ENCODE measurements around the gene HIRIP3.
A peak's percentile ranks its signal among the peaks of the same experiment; 100 is the strongest.

The HIRIP3 gene

DNA sequence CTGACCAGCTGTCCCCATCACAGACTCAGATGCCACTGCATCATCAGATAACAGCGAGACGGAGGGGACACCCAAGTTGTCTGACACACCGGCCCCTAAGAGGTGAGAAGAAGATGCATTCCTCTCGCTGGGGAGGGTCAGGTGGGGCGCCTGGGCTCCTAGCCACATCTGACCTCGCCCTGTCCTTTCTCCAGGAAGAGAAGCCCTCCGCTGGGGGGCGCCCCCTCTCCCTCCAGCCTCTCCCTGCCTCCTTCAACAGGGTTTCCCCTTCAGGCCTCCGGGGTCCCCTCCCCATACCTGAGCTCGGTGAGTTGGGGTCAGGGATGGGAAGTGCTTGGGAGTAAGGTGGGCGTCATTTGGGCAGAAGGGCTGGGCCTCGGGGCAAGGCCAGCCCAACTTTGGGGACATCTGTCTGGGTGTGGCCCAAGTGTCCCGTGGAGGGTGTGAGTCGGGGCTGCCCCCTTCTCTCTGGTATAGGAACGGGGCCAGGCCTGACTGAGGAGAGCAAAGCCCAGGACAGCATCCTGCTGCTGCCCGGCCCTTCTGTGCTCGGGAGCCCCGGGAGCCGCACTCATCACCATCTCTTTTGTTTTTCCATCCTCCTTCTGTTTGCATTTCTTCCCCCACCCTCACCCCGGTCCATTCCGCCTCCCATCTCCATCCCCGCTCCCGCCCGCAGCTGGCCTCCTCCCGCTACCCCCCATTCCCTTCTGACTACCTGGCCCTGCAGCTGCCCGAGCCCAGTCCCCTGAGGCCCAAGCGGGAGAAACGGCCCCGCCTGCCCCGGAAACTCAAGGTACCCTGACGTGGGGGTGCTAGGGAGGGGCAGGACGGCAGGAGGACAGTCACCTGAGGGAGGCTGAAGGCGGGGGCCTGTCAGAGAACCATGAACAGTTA, 5.6 kb upstream of the HIRIP3 start:
- Histone ChIP-seq H4K20me1 (ENCODE audit: insufficient read depth, low read length) (no peaks in the 10 kb centered on the region), H3K27ac (ENCODE audit: low read length) (no peak overlapping the region), H3K9ac (ENCODE audit: low read length) (no peak overlapping the region), H3K4me3 (ENCODE audit: low read length) (no peak overlapping the region), H3K4me1 (ENCODE audit: low read length) (peaks cover 5% of the 10 kb centered on the region; the same call in 1 of the 2 replicates), H3K79me2 (ENCODE audit: low read length) (peaks cover 11% of the 10 kb centered on the region), H3K27me3 (replicated peaks; ENCODE audit: insufficient read depth, low read length) (no peaks in the 10 kb centered on the region), H2AFZ (ENCODE audit: low read length) (no peak overlapping the region), H3K36me3 (replicated peaks; ENCODE audit: insufficient read depth, low read length) (0 out of 2 replicates have a peak, but pooled peaks cover 2% of the 10 kb centered on the region), H3K9me3 (replicated peaks; ENCODE audit: insufficient read depth, low read length) (no peaks in the 10 kb centered on the region), H3K4me2 (ENCODE audit: low read depth, low read length) (no peak overlapping the region), H3F3A (ENCODE audit: insufficient read depth, low read length) (no peaks in the 10 kb centered on the region), H3K9me2 (replicated peaks; ENCODE audit: insufficient read depth, low read length) (no peaks in the 10 kb centered on the region)
- no peak for DNase-seq
- TF ChIP-seq EZH2 (optimal IDR thresholded peaks at IDR 0.05; ENCODE audit: low read depth, low read length) (no peak), EZH2phosphoT487 (IDR thresholded peaks at IDR 0.05; ENCODE audit: low read length) (no peak)
- TF ChIP-seq, protein P1, sequence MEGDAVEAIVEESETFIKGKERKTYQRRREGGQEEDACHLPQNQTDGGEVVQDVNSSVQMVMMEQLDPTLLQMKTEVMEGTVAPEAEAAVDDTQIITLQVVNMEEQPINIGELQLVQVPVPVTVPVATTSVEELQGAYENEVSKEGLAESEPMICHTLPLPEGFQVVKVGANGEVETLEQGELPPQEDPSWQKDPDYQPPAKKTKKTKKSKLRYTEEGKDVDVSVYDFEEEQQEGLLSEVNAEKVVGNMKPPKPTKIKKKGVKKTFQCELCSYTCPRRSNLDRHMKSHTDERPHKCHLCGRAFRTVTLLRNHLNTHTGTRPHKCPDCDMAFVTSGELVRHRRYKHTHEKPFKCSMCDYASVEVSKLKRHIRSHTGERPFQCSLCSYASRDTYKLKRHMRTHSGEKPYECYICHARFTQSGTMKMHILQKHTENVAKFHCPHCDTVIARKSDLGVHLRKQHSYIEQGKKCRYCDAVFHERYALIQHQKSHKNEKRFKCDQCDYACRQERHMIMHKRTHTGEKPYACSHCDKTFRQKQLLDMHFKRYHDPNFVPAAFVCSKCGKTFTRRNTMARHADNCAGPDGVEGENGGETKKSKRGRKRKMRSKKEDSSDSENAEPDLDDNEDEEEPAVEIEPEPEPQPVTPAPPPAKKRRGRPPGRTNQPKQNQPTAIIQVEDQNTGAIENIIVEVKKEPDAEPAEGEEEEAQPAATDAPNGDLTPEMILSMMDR (IDR thresholded peaks at IDR 0.05; ENCODE audit: low read length) = no peak; the same call in 1 of the 2 replicates

DNA sequence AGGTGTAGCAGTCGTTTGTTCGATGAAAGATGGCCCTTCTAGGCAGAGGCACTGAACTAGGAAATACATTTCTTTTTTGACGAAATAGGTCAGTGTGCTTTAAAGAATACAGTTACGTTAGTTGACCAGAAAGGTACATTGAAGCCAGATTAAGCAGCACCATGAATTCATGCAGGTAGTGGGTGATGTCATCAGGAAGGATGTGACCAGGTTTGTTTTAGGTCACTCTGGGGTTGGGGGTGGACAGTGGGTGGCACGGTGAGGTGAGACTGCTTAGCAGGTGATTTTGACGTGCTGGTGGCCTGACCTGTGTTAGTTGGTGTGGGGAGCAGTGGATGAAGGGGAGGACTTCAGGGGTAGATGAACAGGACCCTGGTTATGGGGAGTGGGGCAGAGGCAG, 4.2 kb upstream of the HIRIP3 start:
- H3K4me1 ChIP-seq (ENCODE audit: low read length) = peaks cover 8% of the 10 kb centered on the region
- no peak overlapping the region for H3K9ac ChIP-seq (ENCODE audit: low read length)
- H3F3A ChIP-seq (ENCODE audit: insufficient read depth, low read length) = peaks cover 8% of the 10 kb centered on the region; the same call in 1 of the 2 replicates
- TF ChIP-seq EZH2 (optimal IDR thresholded peaks at IDR 0.05; ENCODE audit: low read depth, low read length) (no peak), EZH2phosphoT487 (IDR thresholded peaks at IDR 0.05; ENCODE audit: low read length) (no peak)
- TF ChIP-seq, protein P1 (IDR thresholded peaks at IDR 0.05; ENCODE audit: low read length) = no peak
- no peaks in the 10 kb centered on the region for H3K27me3 ChIP-seq (replicated peaks; ENCODE audit: insufficient read depth, low read length)
- no peak overlapping the region for H3K4me2 ChIP-seq (ENCODE audit: low read depth, low read length)
- H3K36me3 ChIP-seq (replicated peaks; ENCODE audit: insufficient read depth, low read length) = 0 out of 2 replicates have a peak, but pooled peaks cover 2% of the 10 kb centered on the region
- no peaks in the 10 kb centered on the region for H4K20me1 ChIP-seq (ENCODE audit: insufficient read depth, low read length)
- peaks cover 11% of the 10 kb centered on the region for H3K79me2 ChIP-seq (ENCODE audit: low read length)
- no peaks in the 10 kb centered on the region for H3K9me2 ChIP-seq (replicated peaks; ENCODE audit: insufficient read depth, low read length)
- no peak overlapping the region for H3K27ac ChIP-seq (ENCODE audit: low read length)
- no peak for DNase-seq
- no peak overlapping the region for H3K4me3 ChIP-seq (ENCODE audit: low read length)
- no peak overlapping the region for H2AFZ ChIP-seq (ENCODE audit: low read length)
- no peaks in the 10 kb centered on the region for H3K9me3 ChIP-seq (replicated peaks; ENCODE audit: insufficient read depth, low read length)

DNA sequence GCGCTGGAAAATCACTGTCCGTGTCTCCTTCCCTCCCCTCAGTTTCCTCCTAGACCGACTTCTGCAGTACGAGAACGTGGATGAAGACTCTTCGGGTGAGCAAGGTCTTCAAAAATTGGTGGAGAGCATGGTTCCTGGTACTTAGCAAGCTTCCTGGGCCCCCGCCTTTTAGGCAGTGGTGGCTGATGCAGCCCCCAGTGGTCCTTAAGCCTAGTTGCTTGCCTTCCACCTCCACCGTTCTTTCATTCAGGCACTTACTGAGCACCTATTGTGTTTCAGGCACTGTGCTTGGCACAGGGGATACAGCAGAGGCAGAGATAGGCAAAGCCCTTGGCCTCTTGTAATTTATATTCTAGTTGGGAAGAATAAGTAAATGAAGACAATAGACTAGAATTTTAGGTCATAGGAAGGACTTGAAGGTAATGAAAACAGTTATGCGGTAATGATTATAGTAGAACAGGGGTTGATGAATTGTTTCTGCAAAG, 1.4 kb upstream of the HIRIP3 start:
- Histone ChIP-seq H3K27ac (ENCODE audit: low read length) (no peak overlapping the region), H3K9me2 (replicated peaks; ENCODE audit: insufficient read depth, low read length) (no peaks in the 10 kb centered on the region), H3K4me3 (ENCODE audit: low read length) (peak overlapping the region; percentile 98), H3K4me1 (ENCODE audit: low read length) (peaks cover 12% of the 10 kb centered on the region), H3K4me2 (ENCODE audit: low read depth, low read length) (peak overlapping the region; percentile 99), H3K79me2 (ENCODE audit: low read length) (peaks cover 11% of the 10 kb centered on the region), H3K27me3 (replicated peaks; ENCODE audit: insufficient read depth, low read length) (no peaks in the 10 kb centered on the region), H4K20me1 (ENCODE audit: insufficient read depth, low read length) (no peaks in the 10 kb centered on the region), H2AFZ (ENCODE audit: low read length) (peak overlapping the region; percentile 90), H3K9me3 (replicated peaks; ENCODE audit: insufficient read depth, low read length) (no peaks in the 10 kb centered on the region), H3K36me3 (replicated peaks; ENCODE audit: insufficient read depth, low read length) (0 out of 2 replicates have a peak, but pooled peaks cover 2% of the 10 kb centered on the region), H3F3A (ENCODE audit: insufficient read depth, low read length) (peaks cover 13% of the 10 kb centered on the region; the same call in 1 of the 2 replicates), H3K9ac (ENCODE audit: low read length) (peak overlapping the region; percentile 100)
- no peak for DNase-seq
- no peak for TF ChIP-seq EZH2 (optimal IDR thresholded peaks at IDR 0.05; ENCODE audit: low read depth, low read length)
- no peak for TF ChIP-seq EZH2phosphoT487 (IDR thresholded peaks at IDR 0.05; ENCODE audit: low read length)
- TF ChIP-seq, protein P1 (IDR thresholded peaks at IDR 0.05; ENCODE audit: low read length) = no peak
